NCI-H2196 treated with DMSO at 0.1 percent for 48 hours (cell line): ENCODE results near the gene TRAF2.
"Not testable (repeated sequence)": the region's sequence is repeated elsewhere in the genome, so short reads cannot be mapped to it uniquely, and the experiment has no call there.

Experiments
- DNase-seq: peaks from one replicate; lab custom pipeline; 2025; ENCODE audit not compliant: unreplicated experiment; lab: John Stamatoyannopoulos, UW

The TRAF2 gene

DNA sequence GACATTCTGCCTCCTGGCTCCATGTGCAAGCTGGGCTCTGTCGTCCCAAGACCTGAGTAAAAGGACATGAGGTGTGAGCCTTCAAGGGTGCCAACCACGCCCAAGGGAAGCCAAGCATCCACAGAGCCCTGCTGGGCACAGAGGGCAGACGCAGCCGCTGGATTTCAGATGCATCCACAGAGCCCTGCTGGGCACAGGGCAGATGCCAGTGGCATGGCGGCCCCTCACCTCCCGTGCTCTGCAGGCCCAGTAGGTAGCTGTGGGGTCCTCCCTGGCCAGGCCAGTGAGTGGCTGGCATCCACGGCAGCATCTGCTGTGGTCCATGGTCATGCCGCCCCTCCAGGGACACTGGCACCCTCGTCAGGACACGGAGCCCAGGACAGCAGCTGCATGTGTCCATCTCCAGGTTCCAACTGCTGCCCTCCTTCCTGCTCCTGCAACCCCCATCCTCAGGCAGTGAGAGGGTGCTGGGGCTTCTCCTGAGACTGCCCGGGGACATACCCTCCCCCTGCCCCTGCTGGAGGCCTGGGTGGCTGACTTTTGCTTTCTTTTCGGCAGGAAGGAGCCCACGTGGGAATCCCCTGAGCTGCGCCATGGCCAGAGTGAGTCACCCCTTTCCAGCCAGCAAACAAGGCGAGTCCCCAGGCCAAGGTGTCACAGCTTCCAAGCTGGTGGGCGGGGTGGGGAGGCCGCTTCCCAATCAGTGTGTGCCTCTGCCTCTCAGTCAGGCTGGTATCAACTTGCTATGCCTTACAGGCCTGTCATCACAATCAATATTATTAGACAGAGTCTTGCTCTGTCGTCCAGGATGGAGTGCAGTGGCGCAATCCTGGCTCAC is 4.0 kb upstream of the TRAF2 start:
- peak; percentile 30 for DNase-seq

DNA sequence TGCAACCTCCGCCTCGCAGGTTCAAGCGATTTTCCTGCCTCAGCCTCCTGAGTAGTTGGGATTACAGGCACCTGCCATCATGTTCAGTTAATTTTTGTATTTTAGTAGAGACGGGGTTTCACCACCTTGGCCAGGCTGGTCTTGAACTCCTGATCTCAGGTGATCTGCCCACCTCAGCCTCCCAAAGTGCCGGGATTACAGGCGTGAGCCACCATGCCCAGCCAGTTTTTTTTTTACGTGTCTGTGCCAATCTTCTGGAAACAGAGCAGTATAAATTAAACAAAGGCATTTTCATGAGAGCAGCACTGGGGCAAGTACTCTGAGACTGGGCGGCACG is 3.4 kb upstream of the TRAF2 start:
- DNase-seq: not testable (repeated sequence)

DNA sequence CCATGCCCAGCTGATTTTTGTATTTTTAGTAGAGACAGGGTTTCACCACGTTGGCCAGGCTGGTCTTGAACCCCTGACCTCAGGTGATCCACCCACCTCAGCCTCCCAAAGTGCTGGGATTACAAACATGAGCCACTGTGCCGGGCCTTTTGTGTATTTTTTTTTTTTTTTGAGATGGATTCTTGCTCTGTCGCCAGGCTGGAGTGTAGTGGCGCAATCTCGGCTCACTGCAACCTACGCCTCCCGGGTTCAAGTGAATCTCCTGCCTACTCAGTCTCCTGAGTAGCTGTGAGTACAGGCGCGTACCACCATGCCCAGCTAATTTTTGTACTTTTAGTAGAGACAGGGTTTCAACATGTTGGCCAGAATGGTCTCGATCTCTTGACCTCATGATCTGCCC is 2.6 kb upstream of the TRAF2 start:
- not testable (repeated sequence) for DNase-seq

DNA sequence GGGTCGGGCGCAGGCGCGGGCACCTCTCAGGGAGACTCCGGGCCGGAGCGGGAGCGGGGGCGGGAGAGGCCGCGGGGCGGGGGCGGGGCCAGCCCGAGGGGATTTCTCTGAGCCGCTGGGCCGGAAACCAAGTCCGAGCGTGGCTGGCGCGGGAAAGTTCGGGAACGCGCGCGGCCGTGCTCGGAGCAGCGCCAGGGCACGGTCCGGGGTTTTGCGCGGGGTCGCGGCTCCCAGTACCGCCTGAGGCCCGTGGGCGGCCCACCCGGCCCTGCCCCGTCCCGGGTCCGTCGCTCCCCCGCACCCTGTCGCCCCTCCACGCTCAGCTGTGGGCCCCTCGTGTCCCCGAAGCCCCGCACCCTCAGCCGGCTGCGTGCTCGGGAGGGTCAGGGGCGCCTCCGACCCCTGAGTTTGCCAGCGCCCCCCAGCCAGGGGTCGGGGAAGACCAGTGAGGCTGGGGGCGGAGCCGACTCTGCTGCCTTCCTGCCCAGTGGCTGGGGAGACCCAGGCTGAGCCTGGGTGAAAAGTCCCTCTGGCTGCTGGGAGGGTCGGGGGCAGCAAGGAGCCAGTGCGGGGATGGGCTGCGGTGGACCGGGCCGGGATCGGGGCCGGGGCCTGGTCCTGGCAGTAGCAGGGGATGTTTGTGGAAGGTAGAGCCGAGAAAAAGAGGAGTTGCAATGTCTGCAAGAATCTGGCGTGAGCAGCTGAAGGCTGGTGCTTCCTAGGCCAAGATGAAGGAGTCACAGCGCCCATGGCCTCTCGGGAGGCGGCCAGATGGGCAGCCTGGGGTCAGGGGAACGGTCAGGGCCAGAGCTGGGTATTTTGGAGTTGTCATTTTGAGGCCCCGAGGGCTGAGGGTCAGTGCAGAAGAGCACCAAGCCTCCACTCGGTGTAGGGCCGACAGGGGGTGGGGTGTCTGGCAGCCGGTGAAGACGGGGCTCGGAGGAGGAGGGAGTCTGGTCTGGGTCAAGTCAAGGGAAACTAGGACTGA is 588 bp downstream of the TRAF2 start:
- no peak for DNase-seq

DNA sequence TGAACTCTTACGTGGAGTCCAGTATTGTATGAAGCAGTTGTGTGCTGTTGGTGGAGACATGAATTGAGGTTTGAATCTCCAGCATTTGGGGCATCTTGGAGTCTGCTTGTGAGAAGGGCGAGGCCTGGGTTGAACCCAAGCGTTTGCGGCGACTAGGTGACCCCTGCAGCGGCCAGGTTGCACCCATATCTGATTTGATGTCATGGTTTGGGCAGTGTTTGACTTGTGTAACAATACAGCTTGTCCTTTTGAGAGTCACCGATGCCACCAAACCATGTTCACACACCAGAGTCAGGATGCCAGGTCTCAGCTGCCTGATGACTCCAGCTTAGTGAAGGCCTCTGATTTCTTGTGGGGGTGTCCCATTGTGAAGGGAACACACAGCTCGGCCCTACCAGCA is 2.1 kb downstream of the TRAF2 start:
- DNase-seq: no peak

DNA sequence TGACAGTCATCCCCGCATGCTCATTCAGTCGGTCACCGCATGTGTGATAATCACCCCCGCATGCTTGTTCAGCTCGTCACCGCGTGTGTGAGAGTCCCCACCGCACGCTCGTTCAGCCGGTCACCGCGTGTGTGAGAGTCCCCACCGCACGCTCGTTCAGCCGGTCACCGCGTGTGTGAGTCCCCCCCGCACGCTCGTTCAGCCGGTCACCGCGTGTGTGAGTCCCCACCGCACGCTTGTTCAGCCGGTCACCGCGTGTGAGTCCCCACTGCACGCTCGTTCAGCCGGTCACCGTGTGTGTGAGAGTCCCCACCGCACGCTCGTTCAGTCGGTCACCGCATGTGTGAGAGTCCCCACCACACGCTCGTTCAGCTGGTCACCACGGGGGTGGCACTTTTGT is 3.5 kb downstream of the TRAF2 start:
- DNase-seq: no peak

DNA sequence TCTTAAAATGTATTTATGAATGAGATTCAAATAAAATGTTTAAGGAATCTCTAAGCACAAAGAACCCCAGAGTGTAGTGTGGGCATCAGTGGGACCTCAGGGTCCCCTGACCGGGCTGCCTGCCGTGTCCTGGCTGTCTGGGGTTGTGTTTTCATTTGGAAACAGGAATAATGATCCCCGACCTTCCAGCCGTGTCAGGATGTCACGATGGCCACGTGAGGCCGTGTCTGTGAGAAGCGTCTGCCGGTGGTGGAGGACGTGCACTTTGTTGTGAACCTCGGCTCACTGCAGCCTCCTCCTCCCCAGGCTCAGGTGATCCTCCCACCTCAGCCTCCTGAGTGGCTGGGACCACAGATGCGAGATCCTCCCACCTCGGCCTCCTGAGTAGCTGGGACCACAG is 4.3 kb downstream of the TRAF2 start:
- no peak for DNase-seq

DNA sequence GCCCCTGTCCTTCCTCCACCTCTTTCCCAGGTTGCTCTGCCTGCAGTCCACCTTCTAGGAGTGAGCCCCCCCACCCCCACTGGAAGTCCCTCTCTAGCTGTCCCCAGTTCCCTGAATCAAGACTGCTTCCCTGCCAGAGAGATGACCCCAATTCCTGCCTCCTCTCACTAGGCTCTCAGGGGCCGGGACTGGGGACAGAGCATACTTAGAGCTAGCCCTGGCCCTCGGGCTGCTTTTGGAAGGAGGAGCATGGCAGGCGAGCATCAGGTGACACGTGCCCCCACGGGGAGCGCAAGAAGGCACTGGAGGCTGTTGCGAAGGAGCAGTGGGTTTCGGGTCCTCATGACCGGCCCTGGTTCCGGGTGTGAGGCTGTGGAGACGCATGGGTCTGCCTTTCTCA is 9.7 kb downstream of the TRAF2 start:
- DNase-seq: no peak

DNA sequence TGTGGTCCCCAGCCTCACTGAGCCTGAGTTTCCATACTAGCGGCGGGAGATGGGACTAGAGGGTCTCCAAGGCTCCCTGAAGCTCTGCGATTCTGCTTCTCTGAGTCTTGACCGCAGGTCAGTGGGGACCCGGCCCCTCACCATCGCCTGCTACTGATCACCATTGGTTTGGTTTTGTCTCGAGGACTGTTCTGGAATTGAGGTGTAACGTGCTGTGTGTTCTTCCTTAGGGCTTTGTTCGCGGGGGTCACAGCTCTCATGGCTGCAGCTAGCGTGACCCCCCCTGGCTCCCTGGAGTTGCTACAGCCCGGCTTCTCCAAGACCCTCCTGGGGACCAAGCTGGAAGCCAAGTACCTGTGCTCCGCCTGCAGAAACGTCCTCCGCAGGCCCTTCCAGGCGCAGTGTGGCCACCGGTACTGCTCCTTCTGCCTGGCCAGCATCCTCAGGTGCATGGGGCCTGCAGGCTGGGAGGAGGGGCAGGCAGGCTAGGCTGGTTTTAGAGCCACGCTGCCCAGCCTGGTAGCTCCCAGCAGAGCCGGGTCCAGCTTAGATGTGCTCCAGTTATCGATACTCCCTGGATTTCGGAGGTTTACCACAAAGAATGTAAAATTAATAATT is 12.3 kb downstream of the TRAF2 start:
- no peak for DNase-seq

DNA sequence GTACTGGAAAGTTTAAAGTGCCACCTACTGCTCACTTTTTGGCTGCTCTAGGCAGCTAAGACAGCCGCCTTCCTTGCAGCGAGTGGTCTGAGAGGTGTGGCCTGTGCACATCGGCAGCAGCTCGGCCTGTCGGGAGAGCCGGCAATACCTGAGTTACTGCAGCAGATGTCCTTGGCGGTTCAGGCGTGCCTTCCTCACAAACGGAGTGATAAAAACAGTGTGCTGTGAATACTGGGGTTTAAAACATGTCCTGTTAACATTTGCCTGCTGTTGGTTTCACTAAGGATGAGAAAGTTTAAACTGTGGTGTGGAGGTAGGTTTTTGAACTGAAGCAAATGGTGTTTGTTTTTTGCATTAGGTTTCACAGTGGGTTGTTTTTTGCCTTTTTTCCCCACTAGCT is 12.9 kb downstream of the TRAF2 start:
- no peak for DNase-seq

DNA sequence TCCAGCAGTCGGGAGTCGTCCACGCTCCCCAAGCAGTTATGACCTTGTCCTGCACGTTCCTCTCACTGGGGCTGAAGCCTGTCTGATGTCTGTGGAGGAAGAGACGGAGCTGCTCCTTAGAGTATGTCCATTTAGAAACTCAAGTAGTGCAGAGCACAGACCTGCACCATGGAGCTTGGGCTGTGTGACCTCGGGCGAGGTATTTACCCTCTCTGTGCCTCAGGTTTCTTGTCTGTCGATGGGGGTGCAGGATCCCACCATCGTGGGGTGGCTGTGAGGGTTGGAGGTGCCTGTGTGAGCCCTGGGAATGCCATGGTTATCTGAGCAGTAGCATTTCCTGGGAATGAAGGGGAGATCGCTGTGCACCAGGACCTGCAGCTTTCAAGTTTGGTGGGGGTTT is 14.2 kb downstream of the TRAF2 start:
- DNase-seq: no peak

DNA sequence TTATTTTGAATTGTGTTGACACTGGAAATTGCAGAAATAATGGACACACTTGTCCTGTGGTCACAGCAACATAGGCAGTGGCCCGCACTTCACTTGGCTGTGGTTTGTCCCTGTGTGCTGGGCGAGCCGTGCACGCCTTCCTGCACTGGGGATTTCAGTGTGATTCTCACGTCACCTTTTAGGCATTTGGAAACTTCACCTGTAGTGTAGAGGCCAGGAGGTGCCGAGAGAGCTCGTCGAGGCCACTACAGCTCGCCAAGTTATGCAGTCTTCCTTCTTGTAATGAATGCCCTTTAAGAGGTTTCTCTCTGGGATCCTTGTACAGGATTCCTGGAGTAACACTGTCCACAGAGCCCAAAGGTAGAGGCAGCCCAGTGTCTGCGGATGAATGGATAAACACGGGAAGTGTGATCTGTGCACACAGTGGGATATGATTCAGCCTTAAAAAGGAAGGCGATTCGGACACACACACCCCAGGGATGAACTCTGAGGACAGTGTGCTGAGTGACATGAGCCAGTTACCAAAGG is 14.7 kb downstream of the TRAF2 start:
- no peak for DNase-seq

DNA sequence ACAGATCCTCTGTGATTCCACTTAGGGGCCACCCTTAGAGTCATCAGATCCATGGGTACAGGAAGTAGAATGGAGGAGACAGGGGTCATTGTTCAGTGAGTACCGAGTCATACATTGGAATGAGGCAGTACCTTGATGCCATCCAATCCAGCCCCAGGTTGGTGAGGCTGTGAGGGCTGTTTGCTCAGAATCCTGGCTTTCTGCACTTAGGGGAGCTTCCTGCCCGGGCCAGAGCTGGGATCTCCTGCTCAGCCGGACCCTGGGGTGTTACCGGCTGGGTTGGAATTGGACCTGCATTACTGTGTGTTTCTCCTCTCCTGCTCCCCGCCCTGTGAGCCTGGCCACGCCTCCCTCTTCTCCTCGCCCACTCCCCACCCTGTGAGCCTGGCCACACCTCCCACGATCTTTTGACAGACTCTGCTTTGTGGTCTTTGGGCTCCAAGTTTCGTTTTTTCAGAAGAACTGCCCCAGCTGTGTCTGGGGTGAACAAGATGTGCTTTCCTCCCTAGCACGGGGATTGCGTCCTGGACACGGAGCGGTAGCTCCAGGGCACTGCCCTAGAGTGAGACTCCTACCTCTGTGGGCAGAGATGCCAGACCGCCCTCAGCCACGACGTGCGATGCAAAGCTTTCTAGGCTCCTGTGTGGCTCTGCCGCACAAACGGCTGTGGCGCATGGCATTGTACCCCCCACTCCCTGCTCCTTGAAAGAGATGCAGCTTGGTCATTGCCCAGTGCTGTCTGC is 15.4 kb downstream of the TRAF2 start:
- peak; percentile 34 for DNase-seq

DNA sequence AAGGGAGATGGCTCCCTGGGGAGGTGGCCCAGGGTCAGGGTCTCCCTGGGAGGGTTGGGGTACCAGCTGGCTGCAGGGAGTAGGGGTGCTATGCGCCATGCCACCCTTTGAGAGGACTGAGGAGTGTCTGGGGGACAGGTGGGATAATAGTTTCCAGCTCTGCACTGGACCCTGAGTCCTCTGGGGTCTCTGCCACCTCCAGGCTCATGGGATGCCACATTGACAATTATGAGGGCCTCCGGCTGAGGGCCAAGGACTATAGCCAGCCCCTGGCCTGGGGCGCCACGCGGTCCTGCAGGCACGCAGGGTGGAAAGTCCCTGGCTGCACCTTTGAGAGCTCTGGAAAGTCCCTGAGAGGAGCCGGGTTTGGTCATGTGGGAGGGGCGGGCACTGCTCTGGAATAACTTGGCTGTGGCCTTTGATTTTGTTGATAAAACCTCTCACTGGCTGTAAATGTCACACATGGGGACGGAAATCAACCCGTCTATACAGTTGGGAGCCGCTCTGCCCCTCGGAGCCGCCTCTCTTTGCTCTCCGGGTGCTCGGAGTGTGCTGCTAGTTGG is 16.0 kb downstream of the TRAF2 start:
- peak; percentile 73 for DNase-seq

DNA sequence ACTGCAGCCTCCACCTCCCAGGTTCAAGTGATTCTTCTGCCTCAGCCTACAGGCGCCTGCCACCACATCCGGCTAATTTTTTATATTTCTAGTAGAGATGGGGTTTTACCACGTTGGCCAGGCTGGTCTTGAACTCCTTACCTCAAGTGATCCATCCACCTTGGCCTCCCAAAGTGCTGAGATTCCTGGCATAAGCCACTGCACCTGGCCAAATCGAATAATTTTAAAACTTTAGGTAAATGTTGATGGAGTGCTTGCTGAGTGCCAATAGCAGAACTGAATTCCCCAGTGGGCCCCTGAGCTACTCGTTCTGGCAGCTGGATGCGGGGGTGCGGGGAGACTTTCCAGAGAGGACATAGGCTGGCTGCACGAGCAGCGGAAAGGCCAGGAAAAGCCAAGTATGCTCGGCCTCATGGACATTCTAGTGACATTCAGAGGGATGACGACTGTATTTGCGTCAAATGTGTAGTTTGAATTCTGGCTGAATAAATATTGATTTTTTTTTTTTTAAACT is 16.8 kb downstream of the TRAF2 start:
- no peak for DNase-seq

DNA sequence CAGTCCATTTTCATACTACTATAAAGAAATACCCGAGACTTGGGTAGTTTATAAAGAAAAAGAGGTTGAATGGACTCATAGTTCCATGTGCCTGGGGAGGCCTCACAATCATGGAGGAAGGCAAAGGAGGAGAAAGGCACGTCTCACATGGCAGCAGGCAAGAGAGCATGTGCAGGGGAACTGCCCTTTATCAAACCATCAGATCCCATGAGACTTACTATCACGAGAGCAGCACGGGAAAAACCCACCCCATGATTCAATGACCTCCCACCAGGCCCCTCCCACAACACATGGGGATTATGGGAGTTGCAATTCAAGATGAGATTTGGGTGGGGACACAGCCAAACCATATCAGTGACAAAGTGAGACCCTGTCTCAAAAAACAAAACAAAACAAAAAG is 19.9 kb downstream of the TRAF2 start:
- DNase-seq: no peak

DNA sequence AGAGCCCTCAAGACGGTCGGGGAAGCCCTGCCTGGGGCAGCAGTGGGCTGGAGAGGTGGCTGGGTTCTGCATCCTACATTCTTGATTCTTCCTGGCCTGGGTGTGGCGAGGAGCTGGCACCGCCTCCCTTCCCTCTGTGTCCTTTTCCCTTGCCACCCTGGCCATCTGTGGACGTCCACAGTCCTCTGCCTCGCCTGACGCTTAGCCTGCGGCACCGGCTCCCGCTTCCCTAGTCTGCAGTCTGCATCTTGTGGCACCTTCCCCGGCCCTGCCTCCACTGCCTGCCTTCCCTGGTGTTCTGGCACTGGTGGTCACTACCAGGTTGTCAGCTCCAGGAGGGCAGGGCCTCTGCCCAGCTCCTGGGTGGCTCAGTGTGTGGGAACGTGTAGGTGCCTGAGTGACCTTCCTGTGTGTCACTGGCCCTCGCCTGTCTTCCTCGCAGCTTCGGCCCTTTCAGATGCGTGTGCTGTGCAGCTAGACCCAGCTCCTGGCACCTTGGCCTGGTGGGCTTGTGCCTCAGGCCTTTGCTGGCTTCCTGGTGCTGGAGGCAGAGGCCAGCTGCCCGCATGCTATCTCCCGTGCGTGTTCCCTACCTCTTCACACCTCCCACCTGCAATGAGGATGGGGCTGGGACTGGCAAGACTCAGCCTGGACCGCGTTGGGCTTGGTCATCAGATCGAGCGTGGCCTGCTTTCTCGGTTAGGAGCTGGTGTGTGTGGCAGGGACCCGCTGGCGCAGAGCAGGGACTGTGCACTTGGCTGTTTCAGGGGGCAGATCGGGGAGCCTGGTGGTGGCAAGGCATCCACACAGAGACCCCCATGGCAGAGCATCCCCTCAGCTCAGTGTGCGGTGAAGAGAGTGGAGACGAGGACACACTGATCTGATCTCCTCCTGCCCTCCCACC is 20.9 kb downstream of the TRAF2 start:
- no peak for DNase-seq

DNA sequence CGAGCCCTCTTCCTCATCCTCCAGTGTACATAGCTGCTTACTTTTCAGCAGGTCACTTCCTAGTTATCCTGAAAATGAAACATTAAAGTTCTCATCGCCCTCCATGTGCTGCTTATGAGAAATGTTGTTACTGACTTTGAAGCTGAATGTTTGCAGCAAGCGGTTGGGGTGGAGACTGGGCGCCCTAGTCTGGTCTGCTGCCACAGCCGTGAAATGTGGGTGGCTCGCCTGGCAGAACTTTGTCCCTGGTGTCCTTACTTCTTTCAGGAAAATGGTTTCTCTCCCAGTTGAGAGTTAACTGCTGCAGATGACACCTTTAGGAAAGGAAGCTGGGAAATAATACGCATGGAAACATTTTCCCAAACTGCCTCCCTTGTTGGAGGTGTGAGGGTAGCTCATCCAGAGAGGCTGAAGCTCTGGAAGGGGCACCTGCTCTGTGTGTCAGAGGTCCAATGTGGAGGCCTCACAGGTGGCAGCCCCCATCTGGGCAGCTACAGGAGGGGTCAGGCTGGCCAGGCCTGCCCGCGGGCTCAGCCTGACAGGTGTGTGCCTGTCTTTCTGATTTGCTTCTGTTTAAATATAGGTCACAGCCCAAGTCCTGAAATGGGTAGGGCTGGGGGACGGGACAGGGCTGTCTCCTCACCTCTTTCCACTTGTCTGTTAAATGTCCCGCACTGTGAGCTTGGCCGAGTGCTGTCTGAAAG is 24.0 kb downstream of the TRAF2 start:
- no peak for DNase-seq

DNA sequence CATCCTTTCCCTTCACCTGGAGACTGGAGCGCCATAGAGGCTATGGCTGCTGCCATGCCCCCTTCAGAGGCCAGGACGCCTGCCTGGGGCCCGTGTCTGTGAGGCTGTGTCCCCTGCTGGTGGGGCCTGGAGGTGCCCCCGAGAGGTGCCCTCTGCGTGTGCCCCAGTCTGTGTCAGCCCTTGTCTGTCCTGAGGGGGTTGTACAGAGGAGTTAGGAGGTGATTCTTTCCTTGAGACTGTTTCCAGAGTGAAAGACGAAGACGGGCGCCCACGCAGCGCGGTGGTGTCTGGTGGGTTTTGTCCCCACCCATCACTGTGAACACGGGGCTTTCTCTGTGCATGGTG is 24.6 kb downstream of the TRAF2 start:
- DNase-seq: no peak
